Fibroblast of skin of right biceps (primary cell): ENCODE data around the gene TMSB15A.
A peak's percentile ranks its signal among the peaks of the same experiment; 100 is the strongest.
"Not testable (repeated sequence)": the region's sequence is repeated elsewhere in the genome, so short reads cannot be mapped to it uniquely, and the experiment has no call there.

Experiments
- DNase-seq: peaks from one replicate; pipeline ENCODE4 v3.0.0-alpha.2; 2013

Gene TMSB15A

GRCh38 chrX:102515975-102516941 is at the start of gene TMSB15A:
TSS of gene TMSB15A (minus strand) at chrX:102516739.
- peak; percentile 66 for DNase-seq

GRCh38 chrX:102560423-102561068 is 44.0 kb upstream of the TMSB15A start:
- no peak for DNase-seq

GRCh38 chrX:102558607-102559006 is 42.1 kb upstream of the TMSB15A start:
- no peak for DNase-seq

GRCh38 chrX:102548231-102548630 is 31.7 kb upstream of the TMSB15A start:
- no peak for DNase-seq

GRCh38 chrX:102546828-102547493 is 30.4 kb upstream of the TMSB15A start:
- DNase-seq = no peak

- DNase-seq = not testable (repeated sequence)
Measured at GRCh38 chrX:102546175-102546574, 29.6 kb upstream of the TMSB15A start.

- no peak for DNase-seq
Measured at GRCh38 chrX:102535958-102536357, 19.4 kb upstream of the TMSB15A start.

- peak; percentile 27 for DNase-seq
Measured at GRCh38 chrX:102517326-102517725, 787 bp upstream of the TMSB15A start.

GRCh38 chrX:102514536-102514935 is 2.0 kb downstream of the TMSB15A start:
- DNase-seq = no peak

GRCh38 chrX:102498732-102499131 is 17.8 kb downstream of the TMSB15A start:
- DNase-seq = no peak

GRCh38 chrX:102491766-102492165 is 24.8 kb downstream of the TMSB15A start:
- DNase-seq = no peak

- DNase-seq = not testable (repeated sequence)
Measured at GRCh38 chrX:102478765-102479164, 37.8 kb downstream of the TMSB15A start.

GRCh38 chrX:102471762-102472220 is 44.7 kb downstream of the TMSB15A start, which contains the start of gene TCP11X2:
TSS of gene TCP11X2 (minus strand) at chrX:102471812.
- not testable (repeated sequence) for DNase-seq

GRCh38 chrX:102470215-102470614 is 46.3 kb downstream of the TMSB15A start:
- DNase-seq = not testable (repeated sequence)
